Measurements from ENCODE around the gene SHROOM3. TPM values are rescaled to one million over a fixed set of nuclear protein-coding genes. Genes with fewer than 3 reads are reported as not detected.

The SHROOM3 gene
- total and polyA plus RNA-seq, 2 donors (not counting 3 experiments of a cell fraction or from before 2014, with no cell fraction given), result 2.7 to 6.7 TPM

DNA sequence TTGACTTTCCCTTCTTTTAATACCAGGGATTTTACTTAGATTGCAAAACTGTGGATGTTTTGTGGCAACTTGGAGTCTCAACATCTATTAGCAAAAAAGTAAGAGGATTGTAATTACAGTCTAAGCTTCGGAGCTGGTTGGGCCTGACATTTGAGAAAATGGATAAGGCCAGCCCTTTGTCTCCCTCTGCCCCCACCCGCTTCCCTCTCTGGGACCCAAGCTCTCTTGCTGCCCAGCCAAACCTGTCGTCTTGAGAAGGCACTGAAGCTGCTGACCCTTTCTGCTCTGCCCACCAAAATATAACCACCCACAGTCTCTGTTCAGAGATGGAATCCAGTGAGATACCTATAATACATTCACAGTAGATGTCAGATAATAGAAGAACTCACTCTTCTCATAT, 49.6 kb downstream of the SHROOM3 start:
- Histone ChIP-seq H3K4me2 (ENCODE audit: insufficient read depth, low read length) (no peak overlapping the region), H4K20me1 (replicated peaks; ENCODE audit: control insufficient read depth, extremely low read depth, insufficient read depth, low read length) (no peaks in the 10 kb centered on the region), H3K27me3 (ENCODE audit: control insufficient read depth in 2 of 2, insufficient read depth in 2 of 2, low read length in 2 of 2) (peaks cover 10 to 23% of the 10 kb centered on the region in 2 experiments), H3K4me1 (ENCODE audit: control insufficient read depth, extremely low read depth, insufficient read depth, low read length) (no peaks in the 10 kb centered on the region), H3K79me2 (ENCODE audit: control insufficient read depth, insufficient read depth, low read length) (no peaks in the 10 kb centered on the region), H3K9me1 (replicated peaks; ENCODE audit: control insufficient read depth, extremely low read depth, insufficient read depth, low read length) (no peaks in the 10 kb centered on the region), H3K4me3 (replicated peaks in 1 of 3; ENCODE audit: insufficient read depth in 1 of 3, low read depth in 1 of 3, low read length in 3 of 3) (no peak overlapping the region), H3K27ac (ENCODE audit: insufficient read depth, low read depth, low read length) (no peak overlapping the region), H2AFZ (ENCODE audit: low read depth, low read length) (no peak overlapping the region), H3K36me3 (ENCODE audit: control insufficient read depth in 2 of 2, extremely low read depth in 1 of 2, insufficient read depth in 2 of 2, low read length in 2 of 2) (no peaks in the 10 kb centered on the region), H3K9ac (replicated peaks; ENCODE audit: extremely low read depth, insufficient read depth, low read length) (no peak overlapping the region), H3K9me3 (replicated peaks; ENCODE audit: control insufficient read depth, insufficient read depth, low read length) (no peaks in the 10 kb centered on the region)
- dilution Hi-C loops (cut with MboI; ENCODE audit: extremely low pct_ligation_motif_present, low sequenced_read_pairs), result no loop called here
- CTCF ChIA-PET, result interaction anchor here (1.1 kb wide), 1 partner anchor 35 kb away, joined by 3 read pairs; no protein-coding TSS in a partner anchor
- intact Hi-C loops (cut with micrococcal nuclease), result no loop called here
- BruUV-seq (replicated peaks), result no TSS peak
- TF ChIP-seq, protein P1, sequence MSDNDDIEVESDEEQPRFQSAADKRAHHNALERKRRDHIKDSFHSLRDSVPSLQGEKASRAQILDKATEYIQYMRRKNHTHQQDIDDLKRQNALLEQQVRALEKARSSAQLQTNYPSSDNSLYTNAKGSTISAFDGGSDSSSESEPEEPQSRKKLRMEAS (IDR thresholded peaks at IDR 0.05; ENCODE audit: insufficient read depth, insufficient read length), result no peak
- TF ChIP-seq EZH2 (IDR thresholded peaks at IDR 0.05; ENCODE audit: borderline replicate concordance, low read depth, low read length, severe bottlenecking), result no peak
- TF ChIP-seq JUN (IDR thresholded peaks at IDR 0.05; ENCODE audit: borderline replicate concordance, insufficient read depth, insufficient read length, low read depth), result no peak
- TF ChIP-seq MYC (IDR thresholded peaks at IDR 0.05; ENCODE audit: low read depth, low read length), result no peak
- TF ChIP-seq FOS (IDR thresholded peaks at IDR 0.05; ENCODE audit: borderline replicate concordance, insufficient read depth, low read length), result no peak
- TF ChIP-seq POLR2AphosphoS5 (IDR thresholded peaks at IDR 0.05; ENCODE audit: insufficient read depth, low read depth, low read length), result no peak
- no peak for TF ChIP-seq GATA2 (IDR thresholded peaks at IDR 0.05; ENCODE audit: insufficient read depth, insufficient read length, low read depth, low read length)
- TF ChIP-seq, protein P2, sequence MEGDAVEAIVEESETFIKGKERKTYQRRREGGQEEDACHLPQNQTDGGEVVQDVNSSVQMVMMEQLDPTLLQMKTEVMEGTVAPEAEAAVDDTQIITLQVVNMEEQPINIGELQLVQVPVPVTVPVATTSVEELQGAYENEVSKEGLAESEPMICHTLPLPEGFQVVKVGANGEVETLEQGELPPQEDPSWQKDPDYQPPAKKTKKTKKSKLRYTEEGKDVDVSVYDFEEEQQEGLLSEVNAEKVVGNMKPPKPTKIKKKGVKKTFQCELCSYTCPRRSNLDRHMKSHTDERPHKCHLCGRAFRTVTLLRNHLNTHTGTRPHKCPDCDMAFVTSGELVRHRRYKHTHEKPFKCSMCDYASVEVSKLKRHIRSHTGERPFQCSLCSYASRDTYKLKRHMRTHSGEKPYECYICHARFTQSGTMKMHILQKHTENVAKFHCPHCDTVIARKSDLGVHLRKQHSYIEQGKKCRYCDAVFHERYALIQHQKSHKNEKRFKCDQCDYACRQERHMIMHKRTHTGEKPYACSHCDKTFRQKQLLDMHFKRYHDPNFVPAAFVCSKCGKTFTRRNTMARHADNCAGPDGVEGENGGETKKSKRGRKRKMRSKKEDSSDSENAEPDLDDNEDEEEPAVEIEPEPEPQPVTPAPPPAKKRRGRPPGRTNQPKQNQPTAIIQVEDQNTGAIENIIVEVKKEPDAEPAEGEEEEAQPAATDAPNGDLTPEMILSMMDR (IDR thresholded peaks at IDR 0.05; ENCODE audit: extremely low read depth in 1 of 2, insufficient read depth in 1 of 2, low read depth in 1 of 2, low read length in 2 of 2), result no peak
- no peak for TF ChIP-seq POLR2A (IDR thresholded peaks at IDR 0.05; ENCODE audit: low read depth, low read length)
- FAIRE-seq, result no peak
- DNase-seq (ENCODE audit: low read depth, low spot score), result no peak
- POLR2A ChIA-PET, result no interaction called here

Data from endothelial cell of umbilical vein (primary cell).